ENCODE data around the gene WDR4. TPM values are rescaled to one million over a fixed set of nuclear protein-coding genes. Genes with fewer than 3 reads are reported as not detected.

WDR4 gene
- total and polyA plus RNA-seq, 5 donors from 2014 or later = 5.7 to 18.4 (median 7.8) TPM

DNA sequence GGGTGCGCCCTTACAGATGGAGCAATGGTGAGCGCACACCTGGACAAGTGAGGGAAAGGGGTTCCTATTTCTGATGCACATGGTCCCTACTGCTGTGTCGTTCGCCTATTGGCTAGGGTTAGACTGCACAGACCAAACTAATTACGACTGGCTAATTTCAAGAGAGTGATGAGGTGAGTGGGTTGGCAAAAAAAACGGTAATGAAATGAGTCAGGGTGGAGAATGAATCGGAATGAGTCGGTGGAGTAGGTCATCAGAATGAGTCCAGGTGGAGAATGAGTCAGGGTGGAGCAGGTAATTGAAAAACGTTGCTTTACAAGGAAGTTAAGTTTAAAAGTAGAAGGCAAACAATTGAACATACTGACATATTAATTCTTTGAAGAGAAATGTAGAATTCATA lies 79.8 kb downstream of the WDR4 start:
- Histone ChIP-seq H3K27me3 (ENCODE audit: control insufficient read depth, insufficient read depth, low read length) (no peaks in the 10 kb centered on the region), H3K27ac (ENCODE audit: insufficient read depth, low read length, poor library complexity, severe bottlenecking) (no peak overlapping the region), H3K4me1 (ENCODE audit: control insufficient read depth, insufficient read depth, low read length, poor library complexity, severe bottlenecking) (no peaks in the 10 kb centered on the region), H3K9me3 (ENCODE audit: control insufficient read depth in 2 of 2, low read length in 2 of 2) (no peaks in the 10 kb centered on the region), H3K4me3 (ENCODE audit: low read depth, low read length) (no peak overlapping the region), H3K36me3 (ENCODE audit: control insufficient read depth, insufficient read depth, low read length) (no peaks in the 10 kb centered on the region)
- peak overlapping the region in 1 of 3 donors; percentile 12 for H3K27ac Mint-ChIP-seq
- H3K27me3 Mint-ChIP-seq = no peaks in the 10 kb centered on the region
- ATAC-seq (ENCODE audit: low read depth in 2 of 2) (peak in 1 of 2 donors; percentile 25), DNase-seq (peak in 1 of 3 donors; percentile 74)
- peaks cover 6% of the 10 kb centered on the region for H3K36me3 Mint-ChIP-seq
- no peaks in the 10 kb centered on the region for H3K9me3 Mint-ChIP-seq
- H3K4me3 Mint-ChIP-seq = no peak overlapping the region
- peaks cover 5 to 14% (median 11%) of the 10 kb centered on the region in 4 donors for H3K4me1 Mint-ChIP-seq

Other genes with a start within 250 kb of the WDR4 start
- gene PDE9A, start 225.9 kb downstream of the WDR4 start, total RNA-seq = 7.3 TPM
- gene PDE9A, start 225.9 kb downstream of the WDR4 start, polyA plus RNA-seq = 1 to 10 TPM; 1.4 to 3.5 (median 2.3) TPM
- 18.2 TPM for gene NDUFV3, start 13.8 kb upstream of the WDR4 start, total RNA-seq
- 10 to 100 TPM; 12.2 to 19.7 (median 14.4) TPM for gene NDUFV3, start 13.8 kb upstream of the WDR4 start, polyA plus RNA-seq
- not detected for gene ERVH48-1, start 46.1 kb upstream of the WDR4 start, total RNA-seq
- under 1 TPM in 2 of 4 donors, not detected in 2; 0.07 to 0.23 TPM for gene ERVH48-1, start 46.1 kb upstream of the WDR4 start, polyA plus RNA-seq
- gene PKNOX1, start 95.0 kb upstream of the WDR4 start, total RNA-seq = 21.5 TPM
- gene PKNOX1, start 95.0 kb upstream of the WDR4 start, polyA plus RNA-seq = 10 to 100 TPM; 13.0 to 22.6 (median 16.8) TPM
- gene CBS, start 196.3 kb upstream of the WDR4 start, total RNA-seq = not detected
- gene CBS, start 196.3 kb upstream of the WDR4 start, polyA plus RNA-seq = under 1 TPM in 1 of 4 donors, not detected in 3; 0.20 TPM
- gene U2AF1, start 228.0 kb upstream of the WDR4 start, total RNA-seq = 106 TPM
- gene U2AF1, start 228.0 kb upstream of the WDR4 start, polyA plus RNA-seq = 10 to 100 TPM; 45.8 to 96.4 (median 69.9) TPM